ENCODE results near the gene PPP6R1. TPM values are rescaled to one million over a fixed set of nuclear protein-coding genes. Genes with fewer than 3 reads are reported as not detected.

PPP6R1 gene
- total RNA-seq, 1 experiment from 2014 or later = 79.7 TPM

GRCh38 chr19:55297267-55297666 lies 38.5 kb upstream of the PPP6R1 start:
- Histone ChIP-seq H2BK12ac (ENCODE audit: insufficient read length, low read depth, low read length) (no peak overlapping the region), H3K4me1 (ENCODE audit: insufficient read depth, low read length) (no peaks in the 10 kb centered on the region; the same call in 1 of the 2 replicates), H4K91ac (ENCODE audit: insufficient read length, low read depth, low read length) (no peak overlapping the region), H2AK5ac (ENCODE audit: insufficient read length, low read length) (no peak overlapping the region), H2BK5ac (ENCODE audit: insufficient read length, low read length) (no peak overlapping the region), H3K23me2 (ENCODE audit: insufficient read length, low read depth, low read length, poor library complexity, severe bottlenecking) (no peaks in the 10 kb centered on the region), H2BK120ac (ENCODE audit: low read depth, low read length, poor library complexity, severe bottlenecking) (no peak overlapping the region), H4K5ac (ENCODE audit: insufficient read length, low read depth, low read length) (no peak overlapping the region), H3K56ac (ENCODE audit: insufficient read length, low read depth, low read length) (no peak overlapping the region), H3K23ac (ENCODE audit: insufficient read length, low read depth, low read length) (no peak overlapping the region), H3K79me1 (ENCODE audit: insufficient read depth, low read depth, low read length, poor library complexity, severe bottlenecking) (no peaks in the 10 kb centered on the region), H2BK20ac (ENCODE audit: low read depth, low read length, poor library complexity, severe bottlenecking) (no peak overlapping the region), H2BK15ac (ENCODE audit: low read depth, low read length) (no peak overlapping the region), H3K14ac (ENCODE audit: insufficient read depth, low read length) (no peak overlapping the region; the same call in 1 of the 2 replicates), H3K79me2 (ENCODE audit: insufficient read depth, low read length) (no peaks in the 10 kb centered on the region), H3K27ac (ENCODE audit: insufficient read length, low read depth, low read length) (no peak overlapping the region), H3K18ac (ENCODE audit: insufficient read length, low read depth, low read length) (no peak overlapping the region), H4K8ac (replicated peaks; ENCODE audit: insufficient read length, low read depth, low read length) (no peak overlapping the region), H3K4me2 (ENCODE audit: insufficient read depth, insufficient read length, low read length) (no peak overlapping the region), H3K27me3 (ENCODE audit: insufficient read depth, low read length) (no peaks in the 10 kb centered on the region), H3K9ac (ENCODE audit: extremely low read depth, insufficient read length, low read length) (no peak overlapping the region), H3K9me3 (ENCODE audit: control insufficient read depth, low read depth, low read length) (no peaks in the 10 kb centered on the region), H2AFZ (ENCODE audit: low read length) (no peak overlapping the region), H3K4ac (ENCODE audit: low read depth, low read length) (no peak overlapping the region), H3T11ph (ENCODE audit: low read length) (no peak overlapping the region), H4K20me1 (ENCODE audit: control insufficient read depth, insufficient read depth, insufficient read length) (no peaks in the 10 kb centered on the region)
- no peak for DNase-seq
- Mint-ChIP-seq H3K27ac (no peak overlapping the region; a peak in 1 of 7 replicates), H3K9me3 (no peaks in the 10 kb centered on the region), H3K36me3 (ENCODE audit: insufficient read depth in 1 of 3, low read depth in 3 of 3) (peaks cover 23 to 55% (median 50%) of the 10 kb centered on the region in 3 experiments; a peak in 6 of 7 replicates), H3K27me3 (ENCODE audit: low read depth) (no peaks in the 10 kb centered on the region; the same call in 1 of the 2 replicates), H3K4me1 (peaks cover 13 to 21% of the 10 kb centered on the region in 2 experiments), H3K4me3 (no peak overlapping the region)
- WGBS (ENCODE audit: extremely low coverage, insufficient read length, low lambda C conversion rate) = no CpG with 5 or more reads among the region's 10 CpGs
- TF ChIP-seq CTCF (conservative IDR thresholded peaks at IDR 0.05) = no peak

Data from H9 (cell line).